ENCODE results near the gene STMN3.
"Not testable (repeated sequence)": the region's sequence is repeated elsewhere in the genome, so short reads cannot be mapped to it uniquely, and the experiment has no call there.

The STMN3 gene

DNA sequence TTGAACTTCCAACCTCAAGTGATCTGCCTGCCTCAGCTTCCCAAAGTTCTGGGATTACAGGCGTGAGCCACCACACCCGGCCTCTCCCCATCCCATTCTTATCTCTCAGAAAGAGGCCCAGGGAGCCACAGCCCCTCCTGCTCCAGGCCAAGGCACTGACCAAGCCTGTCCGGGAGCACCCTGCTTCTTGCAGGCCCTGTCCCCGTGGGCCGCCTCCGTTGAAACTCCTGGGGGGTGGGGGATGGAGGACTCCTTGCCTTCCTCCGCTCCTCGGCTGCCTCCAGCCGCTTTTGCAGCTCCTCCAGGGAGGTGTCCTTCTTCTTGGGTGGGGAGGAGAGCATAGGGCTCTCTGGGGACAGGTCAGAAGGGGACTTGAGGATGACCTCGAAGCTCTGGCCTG, 9.7 kb downstream of the STMN3 start:
- DNase-seq (ENCODE audit: extremely low spot score), result no peak
- ChIA-PET POLR2A (no interaction called here), CTCF (no interaction called here)
- TF ChIP-seq, protein P1, sequence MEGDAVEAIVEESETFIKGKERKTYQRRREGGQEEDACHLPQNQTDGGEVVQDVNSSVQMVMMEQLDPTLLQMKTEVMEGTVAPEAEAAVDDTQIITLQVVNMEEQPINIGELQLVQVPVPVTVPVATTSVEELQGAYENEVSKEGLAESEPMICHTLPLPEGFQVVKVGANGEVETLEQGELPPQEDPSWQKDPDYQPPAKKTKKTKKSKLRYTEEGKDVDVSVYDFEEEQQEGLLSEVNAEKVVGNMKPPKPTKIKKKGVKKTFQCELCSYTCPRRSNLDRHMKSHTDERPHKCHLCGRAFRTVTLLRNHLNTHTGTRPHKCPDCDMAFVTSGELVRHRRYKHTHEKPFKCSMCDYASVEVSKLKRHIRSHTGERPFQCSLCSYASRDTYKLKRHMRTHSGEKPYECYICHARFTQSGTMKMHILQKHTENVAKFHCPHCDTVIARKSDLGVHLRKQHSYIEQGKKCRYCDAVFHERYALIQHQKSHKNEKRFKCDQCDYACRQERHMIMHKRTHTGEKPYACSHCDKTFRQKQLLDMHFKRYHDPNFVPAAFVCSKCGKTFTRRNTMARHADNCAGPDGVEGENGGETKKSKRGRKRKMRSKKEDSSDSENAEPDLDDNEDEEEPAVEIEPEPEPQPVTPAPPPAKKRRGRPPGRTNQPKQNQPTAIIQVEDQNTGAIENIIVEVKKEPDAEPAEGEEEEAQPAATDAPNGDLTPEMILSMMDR (IDR thresholded peaks at IDR 0.05; ENCODE audit: control extremely low read depth, extremely low read depth, low read depth, missing control alignments), result no peak

DNA sequence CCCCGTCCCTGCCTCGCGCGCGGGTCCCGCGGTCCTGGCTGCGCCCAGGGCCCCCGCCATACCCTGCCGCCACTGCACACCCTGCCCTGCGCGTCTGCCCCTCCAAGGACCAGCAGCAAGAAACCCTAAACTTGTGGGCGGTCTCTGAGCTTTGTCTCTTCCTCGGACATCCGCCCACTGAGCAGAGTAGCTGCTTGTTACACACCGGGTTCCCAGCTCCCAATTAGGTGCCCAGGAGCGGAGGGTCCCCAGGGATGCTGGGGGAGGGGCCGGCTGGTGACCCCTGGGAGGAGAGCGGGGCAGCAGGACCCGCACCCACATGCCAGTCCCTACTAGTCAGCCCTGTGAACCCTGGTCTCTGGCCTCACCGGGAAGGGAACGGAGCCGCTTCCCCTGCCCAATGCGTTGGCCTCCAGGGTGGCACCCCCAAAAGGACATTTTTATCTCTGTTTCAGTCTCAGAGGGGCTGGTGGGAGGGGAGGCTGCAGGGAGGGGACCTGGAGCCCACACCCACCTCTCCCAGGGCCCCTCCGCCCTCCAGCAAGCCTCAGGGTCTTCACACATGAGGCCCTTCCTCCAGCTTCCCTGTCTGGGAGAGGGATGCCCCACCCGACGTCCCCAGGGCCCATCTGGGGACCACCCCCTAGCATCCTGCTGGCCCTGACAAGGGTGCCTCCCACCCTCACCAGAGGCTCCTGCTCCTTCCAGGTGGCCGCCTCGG, 10.5 kb downstream of the STMN3 start:
- no peak for DNase-seq (ENCODE audit: extremely low spot score)
- TF ChIP-seq, protein P1 (IDR thresholded peaks at IDR 0.05; ENCODE audit: control extremely low read depth, extremely low read depth, low read depth, missing control alignments), result no peak
- ChIA-PET POLR2A (interaction anchor here (1.0 to 1.6 kb wide), 4 partner anchors 16 to 105 kb away, joined by 4 to 9 read pairs (median 4); partner anchors contain the start of genes GMEB2 and RTEL1), CTCF (interaction anchor here (0.9 to 2.0 kb wide), 16 partner anchors 11 to 149 kb away, joined by 3 to 11 read pairs (median 3); partner anchors contain the start of genes ARFRP1, PTK6, RTEL1 and ZGPAT)

DNA sequence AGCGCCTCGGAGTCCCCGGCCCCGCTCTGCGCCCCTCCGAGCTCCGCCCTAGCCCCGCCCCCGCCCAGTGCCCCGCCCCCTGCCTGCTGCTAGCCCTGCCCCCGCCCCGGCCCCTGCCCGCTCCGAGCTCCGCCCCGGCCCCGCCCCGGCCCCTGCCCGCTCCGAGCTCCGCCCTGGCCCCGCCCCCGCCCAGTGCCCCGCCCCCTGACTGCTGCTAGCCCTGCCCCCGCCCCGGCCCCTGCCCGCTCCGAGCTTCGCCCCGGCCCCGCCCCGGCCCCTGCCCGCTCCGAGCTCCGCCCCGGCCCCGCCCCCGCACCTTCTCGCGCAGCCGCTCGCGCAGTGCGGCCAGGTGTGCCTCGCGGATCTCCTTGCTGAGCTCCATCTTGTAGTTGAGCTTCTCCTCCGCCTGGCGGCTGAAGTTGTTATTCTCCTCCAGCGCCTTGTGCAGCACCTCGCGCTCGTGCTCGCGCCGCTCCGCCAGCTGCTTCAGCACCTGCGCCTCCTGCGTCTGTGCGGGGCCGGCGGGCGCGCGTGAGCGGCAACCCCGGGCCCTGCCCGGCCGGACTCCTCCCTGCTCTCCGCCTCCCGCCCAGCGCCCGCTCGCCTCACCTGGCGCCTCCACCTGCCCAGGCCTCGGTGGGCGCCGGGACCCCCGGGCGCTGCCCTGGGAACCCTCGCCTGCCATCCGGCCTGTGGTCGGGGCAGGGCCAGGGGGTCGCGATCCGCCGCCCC, 11.3 kb downstream of the STMN3 start:
- peak; percentile 97 for DNase-seq (ENCODE audit: extremely low spot score)
- TF ChIP-seq, protein P1 (IDR thresholded peaks at IDR 0.05; ENCODE audit: control extremely low read depth, extremely low read depth, low read depth, missing control alignments), result no peak
- POLR2A ChIA-PET, result interaction anchor here (0.6 to 1.6 kb wide), 7 partner anchors 15 to 339 kb away, joined by 3 to 9 read pairs (median 4); partner anchors contain the start of genes GMEB2, RTEL1 and TPD52L2
- CTCF ChIA-PET, result interaction anchor here (0.7 to 2.0 kb wide), 23 partner anchors 10 to 332 kb away, joined by 3 to 11 read pairs (median 3); partner anchors contain the start of genes ARFRP1, PTK6, RTEL1 and ZGPAT

DNA sequence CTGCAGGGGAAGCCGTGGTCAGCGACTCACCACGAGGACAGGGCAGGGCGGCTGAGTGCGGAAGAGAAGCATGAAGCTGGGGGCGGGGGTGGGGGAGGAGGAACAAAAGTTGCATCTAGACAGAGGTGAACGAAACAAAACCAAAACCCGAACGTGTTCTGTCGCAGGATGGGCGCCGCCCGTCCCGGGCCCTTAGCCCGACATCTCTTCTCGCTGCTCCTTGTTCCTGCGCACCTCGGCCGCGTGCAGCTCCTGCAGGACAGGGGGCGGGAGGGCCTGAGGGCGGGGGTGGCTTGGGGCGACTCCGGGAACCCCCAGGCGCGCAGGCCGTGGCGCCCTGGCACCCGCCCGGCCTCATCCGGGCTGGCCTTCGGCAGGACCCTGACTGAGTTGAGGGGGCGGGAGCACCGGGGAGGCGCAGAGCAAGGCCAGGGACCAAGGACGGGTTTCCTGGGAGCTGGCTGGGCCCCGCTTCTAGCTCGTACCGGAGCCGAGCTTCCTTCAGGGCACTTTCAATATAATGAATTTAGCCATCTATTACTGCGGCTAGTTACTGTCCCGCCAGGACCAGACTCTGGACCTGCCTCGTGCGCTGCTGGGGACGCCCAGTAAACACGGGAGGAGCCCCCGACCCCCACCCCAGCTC, 12.0 kb downstream of the STMN3 start:
- no peak for DNase-seq (ENCODE audit: extremely low spot score)
- TF ChIP-seq, protein P1 (IDR thresholded peaks at IDR 0.05; ENCODE audit: control extremely low read depth, extremely low read depth, low read depth, missing control alignments), result no peak
- ChIA-PET CTCF (interaction anchor here (0.7 to 2.0 kb wide), 22 partner anchors 9 to 333 kb away, joined by 3 to 11 read pairs (median 3); partner anchors contain the start of genes ARFRP1, PTK6, RTEL1 and ZGPAT), POLR2A (interaction anchor here (0.6 to 1.6 kb wide), 8 partner anchors 14 to 339 kb away, joined by 3 to 9 read pairs (median 4); partner anchors contain the start of genes GMEB2, RTEL1 and TPD52L2)

DNA sequence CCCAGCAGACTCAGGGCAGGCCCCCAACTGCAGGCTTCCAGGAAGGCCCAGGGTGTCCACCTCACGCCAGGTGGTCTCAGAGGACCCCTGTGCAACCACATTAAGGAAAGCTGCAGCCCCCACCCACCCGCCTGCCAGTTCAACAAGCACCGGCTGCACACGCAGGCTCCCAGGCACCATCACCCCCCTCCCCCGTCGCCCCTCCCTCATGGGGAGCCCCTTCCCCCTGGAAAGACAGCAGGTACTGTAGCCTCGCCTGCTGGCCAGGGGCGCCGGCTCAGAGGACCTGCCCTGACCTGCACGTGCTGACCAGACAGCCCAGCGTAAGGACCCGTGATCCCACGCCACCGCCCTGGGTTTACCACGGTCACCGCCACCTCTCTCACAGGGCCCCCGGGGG, 12.5 kb downstream of the STMN3 start:
- not testable (repeated sequence) for DNase-seq (ENCODE audit: extremely low spot score)
- POLR2A ChIA-PET, result interaction anchor here (0.6 kb wide), 1 partner anchor 15 kb away, joined by 3 read pairs; no protein-coding TSS in a partner anchor

DNA sequence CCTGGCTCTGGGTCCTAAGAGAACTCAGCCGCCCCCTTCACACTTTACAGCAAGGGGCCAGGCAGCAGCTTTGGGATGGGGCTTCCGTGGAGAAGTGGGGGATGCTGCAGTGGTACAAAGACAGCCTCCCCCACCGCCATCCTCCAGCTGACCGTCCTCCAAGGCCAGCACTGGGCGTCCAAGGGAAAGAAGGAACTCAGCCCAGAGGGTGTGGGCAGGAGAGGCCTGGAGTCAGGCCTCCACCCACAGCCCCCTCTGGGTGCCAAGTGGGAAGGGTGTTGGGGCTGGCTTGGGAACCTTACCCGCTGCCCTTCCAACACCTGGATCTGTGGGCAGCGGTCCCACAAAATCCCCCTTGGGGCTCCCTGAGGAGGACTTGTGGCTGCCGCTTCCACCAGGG, 13.1 kb downstream of the STMN3 start:
- ChIA-PET POLR2A (no interaction called here), CTCF (no interaction called here)
- TF ChIP-seq, protein P1 (IDR thresholded peaks at IDR 0.05; ENCODE audit: control extremely low read depth, extremely low read depth, low read depth, missing control alignments), result no peak
- no peak for DNase-seq (ENCODE audit: extremely low spot score)

More for the DNA sequence above, 12.5 kb downstream of the STMN3 start:
- CTCF ChIA-PET, result not testable (repeated sequence)

Data from GM10248 (cell line).